Measurements from ENCODE around the gene PTPN18. TPM values are rescaled to one million over a fixed set of nuclear protein-coding genes. Genes with fewer than 3 reads are reported as not detected.

Gene PTPN18
- total and polyA plus RNA-seq, 5 donors from 2014 or later, result 42.2 to 61.3 (median 50.2) TPM

- Mint-ChIP-seq H3K9me3 (peaks cover 0 to 2% (median 0%) of the 10 kb centered on the region in 7 donors), H3K4me1 (peaks cover 6 to 36% (median 28%) of the 10 kb centered on the region in 4 donors), H3K36me3 (peaks cover under 1% of the 10 kb centered on the region), H3K27me3 (peaks cover 3% of the 10 kb centered on the region), H3K27ac (peak overlapping the region in 1 of 3 donors; percentile 56), H3K4me3 (no peak overlapping the region)
- Histone ChIP-seq H3K27me3 (ENCODE audit: control insufficient read depth, insufficient read depth, low read length) (no peaks in the 10 kb centered on the region), H3K4me3 (ENCODE audit: low read depth, low read length) (no peak overlapping the region), H3K9me3 (ENCODE audit: control insufficient read depth in 2 of 2, low read length in 2 of 2) (no peaks in the 10 kb centered on the region), H3K27ac (ENCODE audit: insufficient read depth, low read length, poor library complexity, severe bottlenecking) (no peak overlapping the region), H3K36me3 (ENCODE audit: control insufficient read depth, insufficient read depth, low read length) (no peaks in the 10 kb centered on the region), H3K4me1 (ENCODE audit: control insufficient read depth, insufficient read depth, low read length, poor library complexity, severe bottlenecking) (peaks cover 39% of the 10 kb centered on the region)
- DNase-seq, result no peak
- no peak for ATAC-seq (ENCODE audit: low read depth in 2 of 2)
These were observed 12.9 kb downstream of the PTPN18 start for GRCh38 chr2:130368786-130369185.

- H3K36me3 Mint-ChIP-seq, result peaks cover 4% of the 10 kb centered on the region
- peaks cover 0 to 2% (median 0%) of the 10 kb centered on the region in 7 donors for H3K9me3 Mint-ChIP-seq
- no peaks in the 10 kb centered on the region for H3K27me3 Mint-ChIP-seq
- peaks cover 6 to 43% (median 32%) of the 10 kb centered on the region in 4 donors for H3K4me1 Mint-ChIP-seq
- no peak for DNase-seq
- H3K27ac Mint-ChIP-seq, result peak overlapping the region; percentile 56 to 97 (median 95)
- H3K36me3 ChIP-seq (ENCODE audit: control insufficient read depth, insufficient read depth, low read length), result no peaks in the 10 kb centered on the region
- no peaks in the 10 kb centered on the region for H3K27me3 ChIP-seq (ENCODE audit: control insufficient read depth, insufficient read depth, low read length)
- H3K27ac ChIP-seq (ENCODE audit: insufficient read depth, low read length, poor library complexity, severe bottlenecking), result no peak overlapping the region
- H3K9me3 ChIP-seq (ENCODE audit: control insufficient read depth in 2 of 2, low read length in 2 of 2), result no peaks in the 10 kb centered on the region
- peaks cover 42% of the 10 kb centered on the region for H3K4me1 ChIP-seq (ENCODE audit: control insufficient read depth, insufficient read depth, low read length, poor library complexity, severe bottlenecking)
- no peak for ATAC-seq (ENCODE audit: low read depth in 2 of 2)
- H3K4me3 Mint-ChIP-seq, result peak overlapping the region in 1 of 4 donors; percentile 92
- no peak overlapping the region for H3K4me3 ChIP-seq (ENCODE audit: low read depth, low read length)
These were observed 13.6 kb downstream of the PTPN18 start for GRCh38 chr2:130369311-130369964.

GRCh38 chr2:130369965-130370341 is 14.1 kb downstream of the PTPN18 start:
- ATAC-seq (ENCODE audit: low read depth in 2 of 2) (no peak), DNase-seq (no peak)
- no peaks in the 10 kb centered on the region for H3K9me3 ChIP-seq (ENCODE audit: control insufficient read depth in 2 of 2, low read length in 2 of 2)
- H3K4me1 Mint-ChIP-seq, result peaks cover 6 to 48% (median 35%) of the 10 kb centered on the region in 4 donors
- peaks cover 44% of the 10 kb centered on the region for H3K4me1 ChIP-seq (ENCODE audit: control insufficient read depth, insufficient read depth, low read length, poor library complexity, severe bottlenecking)
- peak overlapping the region; percentile 75 for H3K27ac ChIP-seq (ENCODE audit: insufficient read depth, low read length, poor library complexity, severe bottlenecking)
- peak overlapping the region; percentile 81 for H3K4me3 ChIP-seq (ENCODE audit: low read depth, low read length)
- no peaks in the 10 kb centered on the region for H3K36me3 ChIP-seq (ENCODE audit: control insufficient read depth, insufficient read depth, low read length)
- H3K4me3 Mint-ChIP-seq, result peak overlapping the region; percentile 81 to 95 (median 92)
- peaks cover 0 to 2% (median 0%) of the 10 kb centered on the region in 7 donors for H3K9me3 Mint-ChIP-seq
- H3K27ac Mint-ChIP-seq, result peak overlapping the region; percentile 56 to 97 (median 95)
- no peaks in the 10 kb centered on the region for H3K27me3 Mint-ChIP-seq
- H3K27me3 ChIP-seq (ENCODE audit: control insufficient read depth, insufficient read depth, low read length), result no peaks in the 10 kb centered on the region
- peaks cover 6% of the 10 kb centered on the region for H3K36me3 Mint-ChIP-seq

GRCh38 chr2:130370490-130370889 is 14.6 kb downstream of the PTPN18 start:
- peak overlapping the region; percentile 92 to 100 (median 94) for H3K4me3 Mint-ChIP-seq
- DNase-seq (peak; percentile 32 to 82 (median 40)), ATAC-seq (ENCODE audit: low read depth in 2 of 2) (peak; percentile 51 to 54)
- no peaks in the 10 kb centered on the region for H3K27me3 Mint-ChIP-seq
- H3K27ac Mint-ChIP-seq, result peak overlapping the region; percentile 93 to 97 (median 95)
- Histone ChIP-seq H3K9me3 (ENCODE audit: control insufficient read depth in 2 of 2, low read length in 2 of 2) (no peaks in the 10 kb centered on the region), H3K36me3 (ENCODE audit: control insufficient read depth, insufficient read depth, low read length) (no peaks in the 10 kb centered on the region), H3K4me3 (ENCODE audit: low read depth, low read length) (peak overlapping the region; percentile 81), H3K27ac (ENCODE audit: insufficient read depth, low read length, poor library complexity, severe bottlenecking) (peak overlapping the region; percentile 75), H3K4me1 (ENCODE audit: control insufficient read depth, insufficient read depth, low read length, poor library complexity, severe bottlenecking) (peaks cover 45% of the 10 kb centered on the region), H3K27me3 (ENCODE audit: control insufficient read depth, insufficient read depth, low read length) (no peaks in the 10 kb centered on the region)
- H3K4me1 Mint-ChIP-seq, result peaks cover 6 to 52% (median 38%) of the 10 kb centered on the region in 4 donors
- peaks cover 9% of the 10 kb centered on the region for H3K36me3 Mint-ChIP-seq
- H3K9me3 Mint-ChIP-seq, result peaks cover 0 to 2% (median 0%) of the 10 kb centered on the region in 7 donors

- peaks cover 18% of the 10 kb centered on the region for H3K36me3 Mint-ChIP-seq
- no peaks in the 10 kb centered on the region for H3K9me3 ChIP-seq (ENCODE audit: control insufficient read depth in 2 of 2, low read length in 2 of 2)
- H3K27ac Mint-ChIP-seq, result peak overlapping the region; percentile 95 to 98 (median 97)
- H3K4me1 Mint-ChIP-seq, result peaks cover 14 to 64% (median 48%) of the 10 kb centered on the region in 4 donors
- no peaks in the 10 kb centered on the region for H3K36me3 ChIP-seq (ENCODE audit: control insufficient read depth, insufficient read depth, low read length)
- H3K27me3 Mint-ChIP-seq, result no peaks in the 10 kb centered on the region
- peak overlapping the region; percentile 81 for H3K4me3 ChIP-seq (ENCODE audit: low read depth, low read length)
- H3K27me3 ChIP-seq (ENCODE audit: control insufficient read depth, insufficient read depth, low read length), result no peaks in the 10 kb centered on the region
- DNase-seq (no peak), ATAC-seq (ENCODE audit: low read depth in 2 of 2) (peak; percentile 1 to 2)
- H3K4me3 Mint-ChIP-seq, result peak overlapping the region; percentile 92 to 100 (median 94)
- H3K4me1 ChIP-seq (ENCODE audit: control insufficient read depth, insufficient read depth, low read length, poor library complexity, severe bottlenecking), result peaks cover 57% of the 10 kb centered on the region
- peak overlapping the region; percentile 75 for H3K27ac ChIP-seq (ENCODE audit: insufficient read depth, low read length, poor library complexity, severe bottlenecking)
- H3K9me3 Mint-ChIP-seq, result peaks cover 0 to 2% (median 0%) of the 10 kb centered on the region in 7 donors
These were observed 15.8 kb downstream of the PTPN18 start for GRCh38 chr2:130371723-130372054.

- H3K9me3 Mint-ChIP-seq, result peaks cover 0 to 2% (median 0%) of the 10 kb centered on the region in 7 donors
- H3K27ac Mint-ChIP-seq, result peak overlapping the region; percentile 95 to 98 (median 97)
- Histone ChIP-seq H3K4me3 (ENCODE audit: low read depth, low read length) (peak overlapping the region; percentile 81), H3K27me3 (ENCODE audit: control insufficient read depth, insufficient read depth, low read length) (no peaks in the 10 kb centered on the region), H3K36me3 (ENCODE audit: control insufficient read depth, insufficient read depth, low read length) (no peaks in the 10 kb centered on the region), H3K9me3 (ENCODE audit: control insufficient read depth in 2 of 2, low read length in 2 of 2) (no peaks in the 10 kb centered on the region), H3K27ac (ENCODE audit: insufficient read depth, low read length, poor library complexity, severe bottlenecking) (peak overlapping the region; percentile 75), H3K4me1 (ENCODE audit: control insufficient read depth, insufficient read depth, low read length, poor library complexity, severe bottlenecking) (peaks cover 62% of the 10 kb centered on the region)
- H3K27me3 Mint-ChIP-seq, result no peaks in the 10 kb centered on the region
- H3K4me1 Mint-ChIP-seq, result peaks cover 14 to 69% (median 51%) of the 10 kb centered on the region in 4 donors
- DNase-seq (peak; percentile 61 to 84 (median 69)), ATAC-seq (ENCODE audit: low read depth in 2 of 2) (peak; percentile 80 to 82)
- H3K36me3 Mint-ChIP-seq, result peaks cover 18% of the 10 kb centered on the region
- peak overlapping the region; percentile 92 to 100 (median 94) for H3K4me3 Mint-ChIP-seq
These were observed 16.4 kb downstream of the PTPN18 start for GRCh38 chr2:130372055-130372832.

- Histone ChIP-seq H3K27me3 (ENCODE audit: control insufficient read depth, insufficient read depth, low read length) (no peaks in the 10 kb centered on the region), H3K9me3 (ENCODE audit: control insufficient read depth in 2 of 2, low read length in 2 of 2) (no peaks in the 10 kb centered on the region), H3K36me3 (ENCODE audit: control insufficient read depth, insufficient read depth, low read length) (no peaks in the 10 kb centered on the region), H3K27ac (ENCODE audit: insufficient read depth, low read length, poor library complexity, severe bottlenecking) (peak overlapping the region; percentile 75), H3K4me1 (ENCODE audit: control insufficient read depth, insufficient read depth, low read length, poor library complexity, severe bottlenecking) (peaks cover 62% of the 10 kb centered on the region), H3K4me3 (ENCODE audit: low read depth, low read length) (peak overlapping the region; percentile 32)
- Mint-ChIP-seq H3K4me1 (peaks cover 14 to 77% (median 55%) of the 10 kb centered on the region in 4 donors), H3K9me3 (peaks cover 0 to 2% (median 0%) of the 10 kb centered on the region in 7 donors), H3K4me3 (peak overlapping the region; percentile 91 to 93 (median 92)), H3K27ac (peak overlapping the region; percentile 4 to 90 (median 76)), H3K27me3 (no peaks in the 10 kb centered on the region), H3K36me3 (peaks cover 18% of the 10 kb centered on the region)
- no peak for DNase-seq
- ATAC-seq (ENCODE audit: low read depth in 2 of 2), result no peak
These were observed 17.3 kb downstream of the PTPN18 start for GRCh38 chr2:130372833-130373807.
